Measurements from ENCODE around the gene EVL.
A peak's percentile ranks its signal among the peaks of the same experiment; 100 is the strongest.
"Not testable (repeated sequence)": the region's sequence is repeated elsewhere in the genome, so short reads cannot be mapped to it uniquely, and the experiment has no call there.

The EVL gene

GRCh38 chr14:100065111-100065871 is at the start of gene EVL:
Gene EVL (plus strand): TSS chr14:100065422. CDS start chr14:100065501, 79 bp downstream.
- peak in 3 of 56 donors; percentile 13 to 48 (median 25) for DNase-seq

GRCh38 chr14:100017553-100017952 is 47.7 kb upstream of the EVL start:
- DNase-seq = no peak

- DNase-seq = no peak
These were observed 47.2 kb upstream of the EVL start for GRCh38 chr14:100018054-100018453.

- DNase-seq = no peak
These were observed 46.7 kb upstream of the EVL start for GRCh38 chr14:100018482-100018881.

GRCh38 chr14:100019156-100019744 is 46.0 kb upstream of the EVL start:
- DNase-seq = peak in 46 of 56 donors; percentile 8 to 76 (median 38)

- DNase-seq = no peak
These were observed 44.6 kb upstream of the EVL start for GRCh38 chr14:100020629-100021028.

- DNase-seq = no peak
These were observed 42.3 kb upstream of the EVL start for GRCh38 chr14:100022772-100023451.

GRCh38 chr14:100025111-100025510 is 40.1 kb upstream of the EVL start:
- no peak for DNase-seq

GRCh38 chr14:100027771-100028490 is 37.3 kb upstream of the EVL start:
- DNase-seq = no peak

GRCh38 chr14:100028990-100029677 is 36.1 kb upstream of the EVL start:
- DNase-seq = no peak

GRCh38 chr14:100030006-100030405 is 35.2 kb upstream of the EVL start:
- DNase-seq = not testable (repeated sequence)

GRCh38 chr14:100030452-100031153 is 34.6 kb upstream of the EVL start:
- DNase-seq = no peak

- DNase-seq = peak in 8 of 56 donors; percentile 5 to 46 (median 16)
These were observed 33.5 kb upstream of the EVL start for GRCh38 chr14:100031506-100032281.

GRCh38 chr14:100032738-100033137 is 32.5 kb upstream of the EVL start:
- no peak for DNase-seq

- no peak for DNase-seq
These were observed 31.7 kb upstream of the EVL start for GRCh38 chr14:100033347-100034075.

- no peak for DNase-seq
These were observed 30.8 kb upstream of the EVL start for GRCh38 chr14:100034468-100034867.

GRCh38 chr14:100034961-100035500 is 30.2 kb upstream of the EVL start:
- no peak for DNase-seq

- no peak for DNase-seq
These were observed 29.5 kb upstream of the EVL start for GRCh38 chr14:100035700-100036099.

- peak in 2 of 56 donors; percentile 8 to 13 for DNase-seq
These were observed 27.9 kb upstream of the EVL start for GRCh38 chr14:100037353-100037752.

All from nucleus accumbens (tissue), 56 donors.